Measurements from ENCODE around the gene WDR33.

GRCh38 chr2:127719301-127720218 is 91.4 kb downstream of the WDR33 start:
- no peak for TF ChIP-seq CREB5 (CRISPR knock-in tag; IDR thresholded peaks at IDR 0.05; ENCODE audit: low read depth)
- no peak for TF ChIP-seq RARB (CRISPR knock-in tag; IDR thresholded peaks at IDR 0.05)
- no peak for TF ChIP-seq ZFP30 (CRISPR knock-in tag; IDR thresholded peaks at IDR 0.05)
- no peak for TF ChIP-seq ARNTL (CRISPR knock-in tag; IDR thresholded peaks at IDR 0.05; ENCODE audit: borderline replicate concordance, low read depth)
- no peak for TF ChIP-seq ZNF565 (CRISPR knock-in tag; conservative IDR thresholded peaks at IDR 0.05; ENCODE audit: low read depth)
- TF ChIP-seq ESRRG (CRISPR knock-in tag; IDR thresholded peaks at IDR 0.05), result no peak
- TF ChIP-seq TSHZ2 (CRISPR knock-in tag; IDR thresholded peaks at IDR 0.05), result no peak
- no peak for TF ChIP-seq TOX (CRISPR knock-in tag; IDR thresholded peaks at IDR 0.05; ENCODE audit: borderline replicate concordance)
- no peak for TF ChIP-seq OSR1 (CRISPR knock-in tag; IDR thresholded peaks at IDR 0.05)
- TF ChIP-seq, protein P1, sequence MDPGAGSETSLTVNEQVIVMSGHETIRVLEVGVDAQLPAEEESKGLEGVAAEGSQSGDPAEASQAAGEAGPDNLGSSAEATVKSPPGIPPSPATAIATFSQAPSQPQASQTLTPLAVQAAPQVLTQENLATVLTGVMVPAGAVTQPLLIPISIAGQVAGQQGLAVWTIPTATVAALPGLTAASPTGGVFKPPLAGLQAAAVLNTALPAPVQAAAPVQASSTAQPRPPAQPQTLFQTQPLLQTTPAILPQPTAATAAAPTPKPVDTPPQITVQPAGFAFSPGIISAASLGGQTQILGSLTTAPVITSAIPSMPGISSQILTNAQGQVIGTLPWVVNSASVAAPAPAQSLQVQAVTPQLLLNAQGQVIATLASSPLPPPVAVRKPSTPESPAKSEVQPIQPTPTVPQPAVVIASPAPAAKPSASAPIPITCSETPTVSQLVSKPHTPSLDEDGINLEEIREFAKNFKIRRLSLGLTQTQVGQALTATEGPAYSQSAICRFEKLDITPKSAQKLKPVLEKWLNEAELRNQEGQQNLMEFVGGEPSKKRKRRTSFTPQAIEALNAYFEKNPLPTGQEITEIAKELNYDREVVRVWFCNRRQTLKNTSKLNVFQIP (CRISPR knock-in tag; IDR thresholded peaks at IDR 0.05; ENCODE audit: borderline replicate concordance, low read depth), result no peak
- TF ChIP-seq PATZ1 (CRISPR knock-in tag; IDR thresholded peaks at IDR 0.05; ENCODE audit: borderline replicate concordance), result no peak
- no peak for TF ChIP-seq BACH2 (CRISPR knock-in tag; IDR thresholded peaks at IDR 0.05; ENCODE audit: borderline replicate concordance)
- no peak for TF ChIP-seq PPARA (CRISPR knock-in tag; IDR thresholded peaks at IDR 0.05; ENCODE audit: borderline replicate concordance)

Data from SK-N-SH treated with all-trans-retinoic acid at 6 μM for 48 hours (cell line).